HG03558 (cell line): ENCODE measurements around the gene SUFU.

ENCODE experiments used
- ATAC-seq: cut with Tn5 transposase; IDR thresholded peaks from one replicate; pipeline ENCODE4 v1.9.1; 2021; ENCODE audit warnings: moderate number of reproducible peaks; ENCODE audit not compliant: unreplicated experiment; ENCODE audit errors: extremely low read depth

Gene SUFU

GRCh38 chr10:102647443-102648268 lies 143.9 kb downstream of the SUFU start:
- no peak for ATAC-seq

- no peak for ATAC-seq
These were observed 144.6 kb downstream of the SUFU start for GRCh38 chr10:102648269-102648888.

- no peak for ATAC-seq
These were observed 145.4 kb downstream of the SUFU start for GRCh38 chr10:102648889-102649796.

GRCh38 chr10:102649797-102650654 lies 146.3 kb downstream of the SUFU start:
- no peak for ATAC-seq

- ATAC-seq: no peak
These were observed 147.1 kb downstream of the SUFU start for GRCh38 chr10:102650655-102651454.

GRCh38 chr10:102651455-102652169 lies 147.8 kb downstream of the SUFU start:
- ATAC-seq: no peak

GRCh38 chr10:102652170-102652916 lies 148.6 kb downstream of the SUFU start:
- no peak for ATAC-seq

- no peak for ATAC-seq
These were observed 149.3 kb downstream of the SUFU start for GRCh38 chr10:102653060-102653459.

GRCh38 chr10:102654566-102654965 lies 150.8 kb downstream of the SUFU start:
- no peak for ATAC-seq

- no peak for ATAC-seq
These were observed 151.2 kb downstream of the SUFU start for GRCh38 chr10:102654969-102655368.

- no peak for ATAC-seq
These were observed 152.3 kb downstream of the SUFU start for GRCh38 chr10:102656026-102656425.

GRCh38 chr10:102656791-102657371 lies 153.1 kb downstream of the SUFU start:
- no peak for ATAC-seq

GRCh38 chr10:102657451-102657850 lies 153.7 kb downstream of the SUFU start:
- ATAC-seq: no peak

- no peak for ATAC-seq
These were observed 154.4 kb downstream of the SUFU start for GRCh38 chr10:102657984-102658724.

GRCh38 chr10:102658802-102659201 lies 155.0 kb downstream of the SUFU start:
- no peak for ATAC-seq

- ATAC-seq: peak; percentile 46
These were observed 157.3 kb downstream of the SUFU start for GRCh38 chr10:102660888-102661657.
